HG03159 (cell line): ENCODE data around the gene CCNG1.

Experiments used
- ATAC-seq: cut with Tn5 transposase; IDR thresholded peaks from one replicate; pipeline ENCODE4 v1.9.1; 2021; ENCODE audit warnings: mild to moderate bottlenecking, moderate library complexity; ENCODE audit not compliant: unreplicated experiment

The CCNG1 gene

GRCh38 chr5:163489055-163489744, 51.8 kb downstream of the CCNG1 start:
- no peak for ATAC-seq

- no peak for ATAC-seq
Observed at GRCh38 chr5:163489745-163490075, 52.3 kb downstream of the CCNG1 start.
